T-helper 1 cell treated with Interleukin-12 subunit alpha and Interleukin-12 subunit beta and Interleukin-4 antibody, amounts not matched to agents 30 ng/mL and 1 ng/mL, for 36 hours (primary cell): ENCODE data around the gene LAMA5. TPM values are rescaled to one million over a fixed set of nuclear protein-coding genes. Genes with fewer than 3 reads are reported as not detected.

ENCODE experiments used
- intact Hi-C: fragments of 100-400 bp; cut with micrococcal nuclease; formaldehyde crosslinking; loops from one replicate; pipeline ENCODE4 v1.15.1; 2024
- total RNA-seq: library from RNA; stranded (reverse); gene quantifications from 2 replicates; pipeline ENCODE4 v1.2.3, GENCODE V29; 2022

The LAMA5 gene
- total RNA-seq, 1 donor from 2014 or later, result 0.76 TPM

DNA sequence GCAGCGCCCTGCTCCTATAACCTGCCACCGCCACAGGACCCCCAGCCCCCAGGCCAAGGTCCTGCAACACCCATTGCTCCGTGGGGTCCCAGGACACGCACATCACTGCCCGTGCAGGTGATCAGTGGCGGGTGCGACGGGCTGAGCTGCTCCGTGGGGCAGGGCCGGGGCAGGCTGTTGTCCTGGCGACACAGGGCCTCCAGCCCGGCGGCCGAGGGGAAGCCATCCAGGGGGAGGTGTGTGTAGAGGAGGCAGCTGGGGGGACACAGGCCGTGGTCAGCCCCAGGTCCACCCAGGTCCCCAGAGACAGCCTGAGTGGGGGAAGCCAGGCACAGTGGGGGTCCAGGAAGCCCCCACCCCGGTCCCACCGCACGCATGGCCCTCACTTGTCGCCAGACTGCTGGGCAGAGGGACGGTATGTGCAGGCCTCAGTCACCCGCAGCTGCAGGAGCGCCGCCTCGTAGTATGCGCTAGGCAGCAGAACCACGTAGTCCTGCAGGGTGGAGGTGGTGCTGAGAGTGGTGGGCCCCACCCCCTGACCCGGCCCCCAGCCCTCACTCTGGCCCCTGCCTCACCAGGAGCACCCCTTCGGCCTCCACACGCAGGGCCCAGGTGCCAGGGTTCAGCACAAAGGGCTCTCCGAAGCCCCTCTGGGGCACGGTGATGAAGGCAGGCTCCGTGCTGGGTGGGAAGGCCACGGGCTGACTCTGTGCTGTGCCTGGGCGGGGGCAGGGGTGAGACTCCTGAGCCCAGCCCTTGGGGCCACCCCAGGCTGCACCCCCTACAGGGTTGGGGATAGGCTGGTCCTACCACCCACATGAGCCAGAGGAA, 33.9 kb downstream of the LAMA5 start:
- intact Hi-C loops, result no loop called here

DNA sequence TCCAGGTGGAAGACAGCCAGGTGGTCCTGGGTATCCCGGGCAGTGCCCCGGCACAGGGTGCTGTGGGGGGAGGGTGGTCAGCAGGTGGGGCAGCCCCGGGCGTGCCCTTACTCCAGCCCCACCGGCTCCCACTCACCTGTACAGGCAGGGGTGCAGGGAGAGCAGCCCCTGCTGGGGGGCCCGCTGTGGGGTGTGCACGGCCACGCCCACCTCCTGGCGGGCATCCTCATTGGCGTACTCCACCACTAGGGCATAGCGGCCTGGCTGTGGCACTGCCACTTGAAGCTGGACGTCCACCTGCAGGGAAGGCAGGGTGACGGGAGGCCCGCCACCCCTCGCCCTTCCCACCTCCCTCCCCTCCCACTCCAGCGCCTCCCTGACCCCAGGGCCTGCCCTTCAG, 34.7 kb downstream of the LAMA5 start:
- intact Hi-C loops, result no loop called here

DNA sequence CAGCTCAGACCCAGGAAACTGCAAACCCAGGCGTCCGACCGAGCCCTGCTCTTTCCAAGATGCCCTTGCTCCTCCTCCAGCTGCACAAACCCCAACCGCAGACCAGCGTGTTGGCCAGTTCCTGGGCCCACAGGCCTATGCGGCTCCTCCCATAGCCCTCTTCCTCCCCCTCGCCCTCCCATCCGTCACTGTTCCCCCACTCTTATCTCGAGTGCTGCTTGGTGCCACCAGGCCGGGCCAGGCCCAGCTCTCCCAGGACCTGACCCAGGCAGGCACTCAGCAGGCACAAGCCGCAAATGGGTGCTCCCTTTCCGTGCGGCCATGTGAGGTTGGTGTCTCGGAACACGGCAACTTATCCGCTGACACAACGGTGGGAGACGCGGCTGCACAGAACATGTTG, 35.8 kb downstream of the LAMA5 start:
- intact Hi-C loops, result no loop called here

DNA sequence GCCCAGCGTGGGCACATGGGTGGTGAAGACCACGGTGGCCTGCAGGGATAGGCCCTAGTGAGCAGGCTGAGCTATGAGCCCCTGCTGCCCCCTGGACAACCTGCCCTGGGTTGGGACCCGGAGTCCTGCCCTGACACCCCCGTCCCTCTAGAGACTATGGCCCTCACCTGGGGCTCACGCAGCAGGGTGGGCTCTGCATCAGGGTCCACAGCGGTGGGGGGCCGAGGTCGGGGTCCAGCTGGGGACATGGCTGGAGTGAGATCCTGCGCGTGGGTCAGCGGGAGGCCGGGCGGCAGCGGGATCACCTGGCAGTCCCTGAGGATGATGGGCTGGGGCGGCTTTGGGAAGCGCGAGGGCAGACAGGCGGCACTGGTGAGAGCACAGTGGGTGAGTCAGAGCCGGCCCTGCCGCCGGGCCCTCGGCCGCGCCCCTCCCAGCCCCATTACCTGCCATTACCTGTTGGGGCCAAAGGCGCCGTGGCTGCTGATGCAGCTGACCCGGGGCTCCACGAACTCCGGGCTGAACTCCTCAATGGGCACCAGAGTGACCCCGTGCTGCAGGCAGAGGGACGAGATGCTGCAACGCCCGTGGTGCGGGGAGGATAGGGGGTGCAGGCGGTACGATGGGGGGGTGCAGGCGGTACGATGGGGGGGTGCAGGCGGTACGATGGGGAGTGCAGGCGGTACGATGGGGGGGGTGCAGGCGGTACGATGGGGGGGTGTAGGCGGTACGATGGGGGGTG, 36.4 kb downstream of the LAMA5 start:
- intact Hi-C loops, result no loop called here

DNA sequence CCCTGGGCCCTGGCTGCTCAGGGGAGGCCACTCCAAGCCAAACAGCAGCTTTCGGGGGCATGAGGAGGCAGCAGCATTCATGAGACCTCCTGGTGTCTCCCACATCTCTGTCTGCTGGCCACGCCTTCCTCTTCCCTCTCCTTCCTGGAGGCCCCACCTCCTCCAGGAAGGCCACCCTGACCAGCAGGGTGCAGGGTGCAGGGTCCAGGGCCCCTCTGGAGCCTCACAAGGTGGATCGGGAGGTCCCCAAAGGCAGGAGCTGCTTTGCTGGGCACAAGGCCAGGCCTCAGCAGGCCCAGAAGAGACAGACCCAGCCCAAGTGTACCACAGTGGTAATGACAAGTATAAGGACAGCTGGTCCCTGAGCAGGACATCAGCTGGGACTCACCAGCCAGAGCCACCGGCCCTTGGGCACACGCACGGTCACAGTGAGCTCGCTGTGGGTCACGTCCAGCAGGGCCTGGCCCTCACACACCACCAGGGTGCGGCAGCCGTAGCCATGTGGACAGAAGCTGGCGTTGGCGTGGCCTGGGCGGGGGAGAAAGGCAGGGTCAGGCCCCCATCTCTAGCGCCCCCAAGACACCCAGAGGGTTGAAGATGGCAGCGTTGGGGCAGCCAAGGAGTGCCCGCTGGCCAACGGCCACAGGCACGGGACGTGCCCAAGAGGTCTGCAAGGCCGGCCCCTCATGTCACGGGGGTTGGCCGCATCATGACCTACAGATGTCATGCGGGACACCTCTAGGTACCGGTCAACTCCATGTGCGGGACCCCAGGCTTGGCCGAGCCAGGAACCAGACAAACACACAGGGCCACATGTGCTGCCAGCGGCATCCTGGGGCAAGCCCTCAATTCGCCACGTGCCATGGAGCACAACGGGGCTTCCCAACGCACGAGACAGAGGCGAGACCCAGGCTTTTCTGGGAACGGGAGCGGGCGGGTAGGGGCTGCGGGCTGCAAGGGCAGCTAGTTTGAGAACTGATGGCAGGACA, 37.4 kb downstream of the LAMA5 start:
- intact Hi-C loops, result no loop called here

DNA sequence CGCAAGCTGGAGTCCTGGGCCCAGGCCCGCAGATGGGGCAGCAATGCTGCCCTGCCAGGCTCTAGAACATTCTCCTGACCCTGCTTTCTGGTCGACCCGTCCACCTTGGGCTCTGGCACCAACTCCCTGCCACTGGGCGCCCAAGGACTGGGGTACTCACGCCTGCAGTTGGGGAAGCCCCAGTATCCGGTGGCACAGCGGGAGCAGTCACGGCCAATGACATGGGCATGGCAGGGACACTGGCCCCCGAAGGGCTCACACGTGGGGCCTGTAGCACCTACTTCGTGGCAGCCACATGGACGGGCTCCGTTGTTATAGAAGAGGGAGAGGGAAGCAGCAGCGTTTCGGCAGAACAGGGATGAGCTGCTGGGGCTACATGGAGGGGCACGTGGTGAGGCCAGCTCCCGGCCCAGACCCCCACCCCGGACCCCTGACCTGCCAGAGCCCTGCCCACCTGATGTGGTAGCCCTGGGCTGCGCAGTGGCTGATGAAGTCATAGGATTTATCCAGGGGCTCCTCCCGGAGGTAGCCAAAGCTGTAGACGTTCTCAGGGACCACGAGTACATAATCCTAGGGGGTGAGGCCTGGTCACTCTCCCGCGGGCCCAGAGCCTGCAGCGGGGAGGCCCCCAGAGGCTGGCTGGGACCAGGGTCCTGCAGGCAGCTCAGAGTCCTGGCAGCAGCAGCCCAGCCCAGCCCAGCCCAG, 38.3 kb downstream of the LAMA5 start:
- intact Hi-C loops, result no loop called here

DNA sequence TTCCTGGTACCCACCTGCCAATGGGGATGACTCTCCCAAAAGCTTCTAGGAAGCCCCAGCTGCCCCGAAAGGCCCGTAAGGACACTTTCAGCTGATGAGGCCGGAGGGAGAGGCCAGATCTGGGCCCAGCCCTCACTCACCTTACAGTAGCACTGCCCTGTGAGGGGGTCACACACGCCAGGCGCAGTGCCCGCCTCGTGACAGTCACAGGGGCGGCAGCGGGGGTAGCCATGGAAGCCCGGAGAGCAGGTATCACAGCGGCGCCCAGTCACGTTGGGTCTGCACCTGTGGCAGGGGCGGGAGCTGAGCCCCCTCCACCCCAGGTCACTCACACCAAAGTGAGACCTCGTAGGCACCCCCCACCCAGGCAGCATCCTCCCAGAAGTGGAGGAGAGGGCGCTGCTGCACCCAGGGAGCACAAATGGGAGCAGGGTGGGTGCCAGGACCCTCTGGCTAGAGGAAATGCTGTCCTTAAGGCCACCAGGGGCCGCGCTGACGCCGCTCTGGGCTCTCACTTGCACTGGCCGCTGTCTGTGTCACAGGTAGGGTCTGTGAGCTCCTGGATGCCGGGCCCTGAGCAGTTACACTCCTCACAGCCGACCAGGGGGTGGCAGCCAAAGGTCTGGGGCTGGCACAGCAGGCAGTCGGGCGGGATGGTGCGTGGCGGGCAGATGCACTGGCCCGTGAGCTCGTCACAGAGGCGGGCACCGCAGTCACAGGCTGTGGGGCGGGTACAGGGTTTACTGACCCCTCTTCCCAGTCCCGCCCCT, 39.2 kb downstream of the LAMA5 start:
- intact Hi-C loops, result no loop called here

DNA sequence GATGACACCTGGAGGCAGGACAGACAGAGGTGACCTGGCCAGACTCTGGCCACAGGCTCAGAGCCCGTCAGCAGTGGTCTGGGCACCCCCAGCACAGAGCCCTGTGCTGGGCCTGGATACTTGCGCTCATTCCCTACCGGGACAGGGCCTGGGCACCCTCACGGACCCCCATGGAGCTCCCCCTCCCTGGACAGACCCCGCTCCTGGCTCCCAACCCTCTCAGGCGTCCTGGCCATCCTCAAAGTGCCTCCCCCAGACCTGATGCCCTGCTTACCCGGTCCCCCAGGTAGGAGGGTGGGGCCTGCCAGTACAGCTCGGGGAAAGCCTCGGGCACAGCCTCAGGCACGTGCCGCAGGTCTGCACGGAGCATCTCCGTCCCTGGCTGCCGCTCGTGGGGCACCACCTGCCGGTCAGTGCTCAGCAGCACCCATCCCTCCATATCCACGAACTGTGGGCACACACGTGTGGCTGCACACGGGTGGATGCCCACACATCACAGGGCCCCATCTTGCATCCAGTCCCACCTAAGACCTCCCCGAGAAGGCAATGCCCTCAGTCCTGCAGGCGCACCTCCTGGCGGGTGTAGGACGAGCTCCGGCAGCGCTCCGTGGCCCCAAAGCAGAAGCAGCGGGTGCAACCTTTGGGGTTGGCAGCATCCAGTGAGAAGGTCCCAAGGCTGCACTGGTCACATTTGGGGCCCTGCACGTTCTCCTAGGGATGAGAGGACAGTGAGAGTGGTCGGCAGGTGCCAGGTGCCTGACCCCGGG, 40.0 kb downstream of the LAMA5 start:
- intact Hi-C loops, result no loop called here

DNA sequence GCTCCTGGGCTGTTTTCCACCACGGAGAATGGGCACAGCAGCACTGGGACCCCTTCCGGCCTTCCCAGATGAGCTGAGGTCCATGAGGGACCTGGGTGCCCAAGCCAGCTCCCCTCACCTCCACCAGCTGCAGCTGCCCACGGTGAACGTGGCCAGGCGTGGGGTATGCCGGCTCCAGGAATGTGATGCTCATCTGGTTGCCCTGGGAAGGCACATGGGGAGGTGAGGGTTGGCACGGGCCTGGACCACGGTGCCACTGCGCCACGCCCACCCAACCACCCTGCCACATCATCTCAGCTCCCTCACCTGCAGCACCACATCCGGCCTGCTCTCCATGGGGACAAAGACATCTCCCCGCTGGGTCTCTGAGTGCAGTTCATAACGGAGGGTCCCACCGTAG, 40.6 kb downstream of the LAMA5 start:
- intact Hi-C loops, result no loop called here

DNA sequence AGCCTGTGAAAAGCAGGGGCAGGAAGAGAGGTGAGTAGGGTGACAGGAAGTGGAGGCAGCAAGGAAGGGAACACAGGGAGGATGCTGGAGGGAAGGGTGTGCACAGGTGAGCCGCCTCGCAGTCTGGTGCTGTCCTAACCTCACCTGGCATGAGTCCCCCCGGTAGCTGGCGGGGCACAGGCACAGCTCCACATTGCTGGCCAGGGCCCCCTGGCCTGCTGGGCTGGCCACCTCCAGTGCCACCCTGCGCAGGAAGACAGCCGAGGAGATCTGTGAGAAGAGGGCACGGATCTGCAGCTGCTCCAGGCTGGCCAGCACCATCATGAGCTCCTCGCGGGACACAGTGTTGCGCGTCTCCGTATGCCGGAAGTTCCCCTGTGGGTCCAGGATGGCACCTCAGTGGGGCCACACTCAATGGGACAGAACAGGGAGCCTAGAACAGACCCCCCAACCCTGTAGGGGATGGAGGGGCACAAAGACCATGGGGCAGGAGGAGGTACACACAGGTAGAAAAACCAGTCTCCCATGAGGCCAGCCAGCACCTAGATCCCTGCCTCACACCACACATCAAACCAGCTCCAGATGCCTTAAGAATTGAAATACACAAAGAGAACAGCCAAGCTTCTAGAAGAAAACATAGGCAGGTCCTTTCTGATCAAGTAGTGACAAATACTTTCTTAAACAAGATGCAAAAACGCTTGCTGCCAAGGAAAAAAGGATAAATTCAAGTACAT, 41.8 kb downstream of the LAMA5 start:
- intact Hi-C loops, result no loop called here

DNA sequence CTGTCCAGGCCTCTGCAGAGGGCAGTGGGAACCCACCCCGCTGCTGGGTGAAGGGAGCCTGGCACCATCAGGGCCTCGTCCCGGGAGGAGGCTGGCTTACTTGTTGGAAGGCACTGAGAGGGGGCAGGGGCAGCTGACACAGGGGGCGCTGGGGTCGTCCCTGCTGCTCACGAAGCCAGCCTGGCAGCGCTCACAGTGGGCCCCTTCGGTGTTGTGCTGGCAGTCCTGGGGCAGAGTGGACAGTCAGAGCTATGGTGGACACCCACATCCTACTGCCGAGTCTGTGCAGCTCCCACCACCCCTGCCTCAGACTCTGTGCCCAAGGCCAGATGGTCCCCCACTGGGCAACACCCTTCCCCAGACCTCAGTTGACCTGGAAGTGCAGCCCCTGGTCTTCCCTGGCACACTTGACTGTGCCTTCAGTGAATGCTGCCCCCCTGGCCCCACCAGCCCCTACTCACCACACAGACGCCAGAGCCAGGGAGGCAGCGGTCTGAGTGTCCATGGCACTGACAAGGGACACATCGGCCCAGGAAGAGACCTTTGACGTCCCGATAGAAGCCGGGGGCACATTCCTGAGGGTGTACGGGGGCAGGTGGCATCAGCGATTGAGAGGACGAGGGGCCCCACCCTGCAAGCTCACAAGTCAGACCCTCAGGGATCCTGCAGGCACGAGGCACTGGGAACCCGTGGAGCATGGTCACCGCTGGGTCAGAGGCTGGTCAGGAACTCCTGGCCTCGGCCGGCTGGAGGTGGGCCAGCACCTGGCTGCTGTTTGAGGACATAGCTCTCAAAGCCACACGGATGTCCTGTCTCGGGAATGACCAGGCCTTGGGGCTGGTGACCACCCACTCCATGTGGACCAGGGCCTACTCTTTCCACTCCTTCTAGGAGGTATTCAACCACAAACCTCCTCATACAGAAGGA, 42.9 kb downstream of the LAMA5 start:
- intact Hi-C loops, result no loop called here

DNA sequence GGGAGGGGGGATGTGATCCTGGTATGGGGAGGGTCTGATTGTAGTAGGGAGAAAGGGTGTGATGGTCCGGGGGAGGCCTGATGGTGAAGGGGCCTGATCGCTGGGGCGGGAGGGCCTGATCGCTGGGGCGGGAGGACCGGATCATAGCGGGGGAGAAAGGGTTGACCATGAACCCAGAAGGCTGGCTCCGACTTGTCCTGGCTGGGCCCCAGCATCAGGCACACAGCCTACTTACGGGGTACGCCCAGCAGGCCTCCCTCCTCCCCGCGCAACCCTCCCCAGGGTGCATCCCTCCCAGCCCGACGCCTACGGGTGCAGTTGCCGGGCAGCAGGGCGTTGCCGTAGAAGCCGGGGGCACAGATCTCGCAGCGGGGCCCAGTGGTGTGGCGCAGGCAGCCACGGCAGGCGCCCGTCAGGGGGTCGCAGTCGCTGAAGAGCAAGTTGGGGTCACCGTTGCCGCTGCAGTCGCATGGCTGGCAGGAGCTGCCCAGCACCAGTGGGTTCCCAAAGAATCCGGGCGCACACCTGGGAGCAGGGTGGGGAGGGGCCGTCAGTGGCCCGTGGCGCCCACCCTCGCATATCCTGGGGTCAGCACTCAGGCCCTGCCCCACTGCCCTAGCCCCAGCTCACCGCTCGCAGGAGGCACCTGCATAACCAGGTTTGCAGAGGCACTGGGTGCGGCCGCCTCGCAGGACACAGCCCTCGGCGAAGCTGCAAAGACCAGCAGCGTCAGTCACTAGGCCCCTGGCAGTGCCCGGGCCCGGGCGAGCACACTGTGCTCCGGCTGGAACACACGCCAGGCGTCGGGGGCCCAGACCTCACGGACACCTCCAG, 43.7 kb downstream of the LAMA5 start:
- intact Hi-C loops, result no loop called here

DNA sequence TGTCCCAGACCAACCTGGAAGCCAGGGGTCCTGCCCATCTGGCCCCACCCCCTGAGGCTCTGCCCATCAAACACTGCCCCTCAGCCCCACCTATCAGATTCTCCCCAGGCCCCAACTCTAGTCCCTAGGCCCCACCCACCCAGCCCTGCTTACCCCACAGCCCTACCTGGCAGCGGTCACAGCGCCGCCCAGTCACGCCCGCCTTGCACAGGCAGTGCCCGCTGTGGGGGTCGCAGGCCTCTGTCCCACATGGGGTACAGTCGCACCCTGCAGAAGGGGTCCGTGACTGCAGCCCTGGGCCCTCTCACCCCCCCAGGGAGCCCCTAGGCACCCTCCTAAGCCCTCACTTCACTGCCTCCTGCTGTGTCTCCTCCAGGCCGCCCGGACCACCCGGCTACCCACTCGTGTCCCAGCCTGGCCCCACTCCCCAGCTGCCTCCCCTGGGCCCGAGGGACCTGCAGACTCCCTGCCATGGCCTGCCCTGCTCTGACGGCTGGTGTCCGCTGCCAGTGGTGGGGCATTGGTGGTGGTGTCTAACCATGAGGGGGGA, 44.5 kb downstream of the LAMA5 start:
- intact Hi-C loops, result no loop called here

DNA sequence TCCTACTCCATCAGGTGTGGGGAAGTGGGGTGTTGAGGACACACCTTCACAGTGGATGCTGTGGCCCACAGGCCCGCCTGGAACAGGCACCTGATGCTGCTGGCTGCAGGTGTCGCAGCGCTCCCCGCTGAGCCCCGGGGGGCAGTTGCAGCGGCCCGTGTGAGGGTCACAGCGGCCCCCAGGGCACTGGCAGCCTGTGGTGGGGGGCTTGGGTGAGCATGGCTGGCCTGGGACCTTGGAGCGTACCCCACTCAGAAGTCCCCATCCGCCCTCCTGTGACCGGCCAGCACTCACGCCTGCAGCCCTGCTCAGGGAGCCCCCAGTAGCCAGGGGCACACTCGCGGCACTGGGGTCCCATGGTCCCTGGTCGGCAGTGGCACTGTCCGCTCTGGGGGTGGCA, 45.1 kb downstream of the LAMA5 start:
- intact Hi-C loops, result loop anchor here (1.0 kb wide), 1 partner anchor 20 kb away; the partner anchor contains the start of gene ADRM1

DNA sequence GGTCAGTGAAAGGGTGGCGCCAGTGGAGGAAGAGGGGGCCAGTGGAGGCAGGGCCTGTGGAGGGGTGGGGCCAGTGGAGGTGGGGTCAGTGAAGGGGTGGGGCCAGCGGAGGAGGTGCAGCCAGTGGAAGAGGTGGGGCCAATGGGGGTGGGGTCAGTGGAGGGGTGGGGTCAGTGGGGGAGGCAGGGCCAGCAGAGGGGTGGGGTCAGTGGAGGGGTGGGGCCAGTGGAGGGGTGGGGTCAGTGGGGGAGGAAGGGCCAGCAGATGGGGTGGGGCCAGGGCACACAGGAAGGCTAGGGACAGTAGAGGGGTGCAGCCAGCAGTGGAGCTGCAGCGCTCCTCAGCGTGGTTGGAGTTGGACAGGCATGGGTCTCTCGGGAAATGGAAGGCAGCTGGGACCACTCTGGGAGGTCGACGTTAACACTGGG, 45.6 kb downstream of the LAMA5 start:
- intact Hi-C loops, result loop anchor here (1.0 kb wide), 1 partner anchor 19 kb away; the partner anchor contains the start of gene ADRM1
